HAP-1 (cell line): Measurements from ENCODE around the gene SLC37A1.
"Not testable (repeated sequence)": the region's sequence is repeated elsewhere in the genome, so short reads cannot be mapped to it uniquely, and the experiment has no call there.

Experiments used
- DNase-seq, 2 experiments: peaks; one replicate each; pipeline ENCODE4 v3.0.0-alpha.2; 2016 to 2020; ENCODE audit warnings: low spot score in 2 of 2
- H3K27me3 ChIP-seq: fragments of 250-450 bp; sonication (Bioruptor Pico); 2 replicates; pipeline ENCODE4 v1.5.1; 2020; ENCODE audit warnings: low read depth, mild to moderate bottlenecking, moderate library complexity
- H3K36me3 ChIP-seq: fragments of 250-450 bp; sonication (Bioruptor Pico); replicated peaks from 2 replicates; pipeline ENCODE4 v1.5.1; 2020; ENCODE audit warnings: mild to moderate bottlenecking
- H3K4me1 ChIP-seq: fragments of 250-450 bp; sonication (Bioruptor Pico); 2 replicates; pipeline ENCODE4 v1.5.1; 2020; ENCODE audit warnings: mild to moderate bottlenecking
- H3K4me3 ChIP-seq: fragments of 250-450 bp; sonication (Bioruptor Pico); 2 replicates; pipeline ENCODE4 v1.5.1; 2020; ENCODE audit warnings: mild to moderate bottlenecking, moderate library complexity
- H3K9me3 ChIP-seq: fragments of 250-450 bp; sonication (Bioruptor Pico); 2 replicates; pipeline ENCODE4 v1.5.1; 2020; ENCODE audit warnings: mild to moderate bottlenecking, moderate library complexity
- in situ Hi-C: fragments of 300-500 bp; cut with MboI; formaldehyde crosslinking; loops from 3 replicates; pipeline ENCODE4 v1.14.3; 2020; ENCODE audit warnings: low sequenced_read_pairs, inconsistent platforms, mixed read lengths

Gene SLC37A1

GRCh38 chr21:42513151-42513984 is at the start of gene SLC37A1:
TSS of gene SLC37A1 (plus strand) at chr21:42513852. CDS start at chr21:42518455, 4,603 bp downstream.
- Histone ChIP-seq H3K4me1 (no peaks in the 10 kb centered on the region; the same call in 1 of the 2 replicates), H3K4me3 (peak within 1 kb of the TSS; percentile 54), H3K36me3 (no peaks in the 10 kb centered on the region), H3K9me3 (no peaks in the 10 kb centered on the region), H3K27me3 (no peaks in the 10 kb centered on the region)
- no peak for DNase-seq
- in situ Hi-C loops: no loop called here

- DNase-seq: peak in 1 of 2 experiments; percentile 43
- no peak overlapping the region for H3K4me3 ChIP-seq
- H3K36me3 ChIP-seq: no peaks in the 10 kb centered on the region
- no peaks in the 10 kb centered on the region for H3K4me1 ChIP-seq
- in situ Hi-C loops: no loop called here
- H3K9me3 ChIP-seq: no peaks in the 10 kb centered on the region
- no peaks in the 10 kb centered on the region for H3K27me3 ChIP-seq
Observed at GRCh38 chr21:42463861-42464515, 49.7 kb upstream of the SLC37A1 start.

- H3K4me3 ChIP-seq: no peak overlapping the region
- no peak for DNase-seq
- in situ Hi-C loops: no loop called here
- H3K27me3 ChIP-seq: no peaks in the 10 kb centered on the region
- H3K36me3 ChIP-seq: no peaks in the 10 kb centered on the region
- H3K4me1 ChIP-seq: no peaks in the 10 kb centered on the region
- H3K9me3 ChIP-seq: no peaks in the 10 kb centered on the region
Observed at GRCh38 chr21:42465008-42465802, 48.4 kb upstream of the SLC37A1 start.

- no peaks in the 10 kb centered on the region for H3K36me3 ChIP-seq
- in situ Hi-C loops: no loop called here
Observed at GRCh38 chr21:42465803-42466127, 47.9 kb upstream of the SLC37A1 start.

GRCh38 chr21:42466700-42467099 is 47.0 kb upstream of the SLC37A1 start:
- in situ Hi-C loops: no loop called here

More at GRCh38 chr21:42465803-42466127, 47.9 kb upstream of the SLC37A1 start:
- H3K9me3 ChIP-seq: no peaks in the 10 kb centered on the region
- H3K4me1 ChIP-seq: no peaks in the 10 kb centered on the region
- no peaks in the 10 kb centered on the region for H3K27me3 ChIP-seq
- H3K4me3 ChIP-seq: no peak overlapping the region
- DNase-seq: no peak

GRCh38 chr21:42467140-42467983 is 46.3 kb upstream of the SLC37A1 start:
- no peak for DNase-seq
- in situ Hi-C loops: no loop called here
- H3K27me3 ChIP-seq: no peaks in the 10 kb centered on the region
- H3K4me3 ChIP-seq: no peak overlapping the region
- no peaks in the 10 kb centered on the region for H3K4me1 ChIP-seq
- no peaks in the 10 kb centered on the region for H3K36me3 ChIP-seq
- H3K9me3 ChIP-seq: no peaks in the 10 kb centered on the region

More at GRCh38 chr21:42466700-42467099, 47.0 kb upstream of the SLC37A1 start:
- Histone ChIP-seq H3K4me3 (no peak overlapping the region), H3K4me1 (no peaks in the 10 kb centered on the region), H3K9me3 (no peaks in the 10 kb centered on the region), H3K36me3 (no peaks in the 10 kb centered on the region), H3K27me3 (no peaks in the 10 kb centered on the region)
- DNase-seq: no peak

GRCh38 chr21:42468491-42469131 is 45.0 kb upstream of the SLC37A1 start:
- in situ Hi-C loops: no loop called here

GRCh38 chr21:42469272-42469671 is 44.4 kb upstream of the SLC37A1 start:
- Histone ChIP-seq H3K27me3 (no peaks in the 10 kb centered on the region), H3K4me3 (no peak overlapping the region), H3K36me3 (no peaks in the 10 kb centered on the region), H3K4me1 (no peaks in the 10 kb centered on the region), H3K9me3 (no peaks in the 10 kb centered on the region)
- in situ Hi-C loops: no loop called here
- DNase-seq: no peak

More at GRCh38 chr21:42468491-42469131, 45.0 kb upstream of the SLC37A1 start:
- no peaks in the 10 kb centered on the region for H3K4me1 ChIP-seq
- no peak for DNase-seq
- no peaks in the 10 kb centered on the region for H3K27me3 ChIP-seq
- no peaks in the 10 kb centered on the region for H3K9me3 ChIP-seq
- H3K4me3 ChIP-seq: no peak overlapping the region
- no peaks in the 10 kb centered on the region for H3K36me3 ChIP-seq

- in situ Hi-C loops, H3K9me3 ChIP-seq: not testable (repeated sequence)
Observed at GRCh38 chr21:42469726-42470125, 43.9 kb upstream of the SLC37A1 start.

GRCh38 chr21:42471206-42471605 is 42.4 kb upstream of the SLC37A1 start:
- in situ Hi-C loops: no loop called here
- Histone ChIP-seq H3K4me1 (no peaks in the 10 kb centered on the region), H3K4me3 (no peak overlapping the region), H3K27me3 (no peaks in the 10 kb centered on the region), H3K9me3 (no peaks in the 10 kb centered on the region), H3K36me3 (no peaks in the 10 kb centered on the region)
- DNase-seq: no peak

More at GRCh38 chr21:42469726-42470125, 43.9 kb upstream of the SLC37A1 start:
- not testable (repeated sequence) for H3K4me3 ChIP-seq, DNase-seq, H3K4me1 ChIP-seq, H3K36me3 ChIP-seq, H3K27me3 ChIP-seq

- no peaks in the 10 kb centered on the region for H3K9me3 ChIP-seq
- no peak overlapping the region for H3K4me3 ChIP-seq
- in situ Hi-C loops: no loop called here
- H3K4me1 ChIP-seq: no peaks in the 10 kb centered on the region
- no peaks in the 10 kb centered on the region for H3K27me3 ChIP-seq
- no peaks in the 10 kb centered on the region for H3K36me3 ChIP-seq
- DNase-seq: no peak
Observed at GRCh38 chr21:42471716-42472330, 41.8 kb upstream of the SLC37A1 start.

- Histone ChIP-seq H3K4me1 (no peaks in the 10 kb centered on the region), H3K27me3 (no peaks in the 10 kb centered on the region), H3K36me3 (no peaks in the 10 kb centered on the region), H3K9me3 (no peaks in the 10 kb centered on the region), H3K4me3 (no peak overlapping the region)
- no peak for DNase-seq
- in situ Hi-C loops: no loop called here
Observed at GRCh38 chr21:42472521-42472920, 41.1 kb upstream of the SLC37A1 start.
